Non-pigmented ciliary epithelial cell (primary cell): ENCODE data around the gene NFRKB.
"Not testable (repeated sequence)": the region's sequence is repeated elsewhere in the genome, so short reads cannot be mapped to it uniquely, and the experiment has no call there.

Experiments
- DNase-seq: peaks from one replicate; pipeline ENCODE4 v3.0.0-alpha.2; 2010; ENCODE audit warnings: low read depth

NFRKB gene

GRCh38 chr11:129894278-129895125 lies 876 bp downstream of the NFRKB start:
- no peak for DNase-seq

GRCh38 chr11:129888451-129888850 lies 6.9 kb downstream of the NFRKB start:
- no peak for DNase-seq

- DNase-seq: no peak
Observed at GRCh38 chr11:129885381-129885780, 10.0 kb downstream of the NFRKB start.

- DNase-seq: no peak
Observed at GRCh38 chr11:129884581-129884980, 10.8 kb downstream of the NFRKB start.

DNA sequence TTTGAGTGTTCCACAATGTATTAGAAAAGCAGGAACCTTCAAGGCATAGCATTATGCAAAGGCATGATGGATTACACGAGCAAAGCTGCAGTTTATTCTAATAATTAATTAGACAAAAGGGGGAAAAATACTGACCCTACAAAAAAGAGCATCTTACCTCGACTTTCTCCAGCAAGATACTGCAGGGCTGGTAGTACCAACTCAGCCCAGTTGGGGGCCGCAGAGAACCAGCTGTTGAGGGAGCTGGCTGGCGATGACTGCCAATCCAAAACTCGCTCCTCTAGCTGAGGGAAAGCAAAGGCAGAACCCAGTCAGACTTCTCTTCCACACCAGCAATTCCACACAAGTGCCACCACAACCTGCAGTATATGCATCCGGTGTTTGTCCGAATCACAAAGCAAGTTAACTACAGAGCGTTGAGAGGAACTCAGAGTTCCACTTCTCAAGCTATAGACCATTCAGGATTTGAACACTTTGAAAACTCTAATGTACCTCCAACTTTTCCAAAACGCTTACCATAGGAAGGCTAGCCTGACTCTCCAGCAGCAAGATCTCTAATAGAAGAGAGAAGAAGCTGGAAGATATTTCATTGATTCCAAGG lies 13.7 kb downstream of the NFRKB start:
- no peak for DNase-seq

DNA sequence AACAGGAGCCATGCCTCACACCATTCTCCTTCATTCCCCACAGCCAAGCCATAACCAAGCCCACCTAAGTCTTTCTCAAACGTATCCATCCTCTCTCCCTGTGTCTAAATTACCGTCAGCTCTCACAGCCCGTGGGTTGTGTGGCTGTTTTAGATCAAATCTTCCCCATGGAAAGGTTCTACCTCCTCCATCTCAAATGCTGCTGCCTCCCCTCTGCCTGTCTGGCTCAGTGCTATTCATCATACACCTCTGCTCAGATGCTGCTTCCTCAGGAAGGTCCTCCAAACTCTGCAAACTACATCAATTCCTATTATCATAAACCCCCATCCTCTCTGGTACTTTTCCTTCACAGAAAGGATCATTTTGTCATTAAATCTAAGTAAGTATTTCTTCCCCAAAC lies 15.1 kb downstream of the NFRKB start:
- no peak for DNase-seq

DNA sequence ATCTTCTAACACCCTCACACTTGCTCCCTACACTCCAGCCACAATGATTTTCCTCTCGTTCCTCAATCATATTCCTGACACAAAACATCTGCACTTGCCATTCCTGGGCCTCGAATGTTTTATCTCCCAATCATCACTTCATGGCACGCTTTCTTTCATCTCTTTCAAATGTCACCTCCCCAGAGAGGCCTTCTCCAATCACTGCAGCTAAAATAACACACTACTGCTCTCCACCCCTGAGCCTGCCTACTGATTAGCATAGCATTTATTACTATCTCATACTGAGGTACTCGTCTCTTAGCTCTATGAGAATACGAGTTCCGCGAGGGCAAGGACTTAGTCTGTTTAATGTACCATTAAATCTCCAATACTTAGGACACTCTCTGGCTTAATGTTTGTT lies 23.5 kb downstream of the NFRKB start:
- no peak for DNase-seq

- not testable (repeated sequence) for DNase-seq
Observed at GRCh38 chr11:129868626-129869025, 26.8 kb downstream of the NFRKB start.

GRCh38 chr11:129866311-129866710 lies 29.1 kb downstream of the NFRKB start:
- no peak for DNase-seq

GRCh38 chr11:129865701-129866100 lies 29.7 kb downstream of the NFRKB start:
- DNase-seq: no peak

- DNase-seq: no peak
Observed at GRCh38 chr11:129864811-129865210, 30.6 kb downstream of the NFRKB start.

GRCh38 chr11:129861702-129862522 lies 33.5 kb downstream of the NFRKB start:
- DNase-seq: peak; percentile 92

GRCh38 chr11:129856036-129856435 lies 39.3 kb downstream of the NFRKB start:
- DNase-seq: no peak

GRCh38 chr11:129855086-129855485 lies 40.3 kb downstream of the NFRKB start:
- no peak for DNase-seq

DNA sequence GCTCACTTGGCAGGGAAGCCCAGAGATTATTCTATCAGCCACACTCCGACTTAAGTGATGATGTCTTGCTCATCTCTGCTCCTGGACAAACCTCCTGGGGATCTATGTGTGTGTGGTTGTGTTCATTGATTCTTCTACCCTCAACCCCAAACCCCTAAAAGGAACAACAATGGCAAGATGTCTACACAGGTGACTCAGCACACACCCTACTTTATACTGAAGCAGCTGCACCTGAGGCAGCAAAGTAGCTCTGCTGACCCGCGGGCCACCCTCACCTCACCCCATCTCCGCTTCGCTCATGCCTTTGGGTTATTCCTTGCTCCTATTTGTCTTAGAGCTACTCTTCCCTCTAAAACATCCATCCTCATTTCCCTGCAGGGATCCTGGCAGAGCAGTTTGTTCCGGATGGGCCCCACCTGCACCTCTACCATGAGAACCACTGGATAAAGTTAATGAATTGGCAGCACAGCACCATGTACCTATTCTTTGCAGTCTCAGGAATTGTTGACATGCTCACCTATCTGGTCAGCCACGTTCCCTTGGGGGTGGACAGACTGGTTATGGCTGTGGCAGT lies 41.1 kb downstream of the NFRKB start:
- DNase-seq: no peak

- DNase-seq: no peak
Observed at GRCh38 chr11:129853518-129854231, 41.7 kb downstream of the NFRKB start.

GRCh38 chr11:129852125-129852740 lies 43.1 kb downstream of the NFRKB start:
- no peak for DNase-seq

DNA sequence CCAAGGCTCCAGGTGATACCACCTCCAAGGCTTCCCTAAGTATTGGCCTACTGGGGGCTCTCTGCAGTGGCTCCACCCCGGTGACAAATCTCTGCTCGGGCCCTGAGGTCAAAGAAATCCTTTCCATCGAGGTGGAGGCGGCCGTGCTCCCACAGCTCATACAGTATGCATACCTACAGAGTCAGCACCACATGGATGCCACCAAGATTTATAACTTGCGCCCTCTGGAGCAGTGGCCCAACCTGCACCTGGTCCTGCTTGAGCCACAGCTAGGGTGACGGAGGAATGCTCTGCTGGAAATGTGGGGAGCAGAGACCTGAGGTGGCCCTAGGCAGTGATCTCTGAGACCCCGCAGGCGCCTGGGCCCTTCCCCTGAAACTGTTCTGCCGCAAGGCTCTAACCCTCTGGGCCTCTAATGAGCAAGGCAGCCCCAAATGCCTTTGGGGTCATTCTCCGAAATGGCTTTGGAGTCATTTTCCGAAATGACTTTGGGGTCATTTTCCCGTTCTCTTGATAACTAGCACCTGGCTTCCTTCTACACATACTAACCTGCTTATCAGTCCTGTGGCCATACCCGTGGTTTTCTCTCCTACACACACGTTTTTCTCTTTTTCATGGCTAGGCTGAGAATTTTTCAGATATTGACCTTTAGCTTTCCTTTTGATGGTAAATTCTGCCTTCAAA lies 45.8 kb downstream of the NFRKB start:
- no peak for DNase-seq

DNA sequence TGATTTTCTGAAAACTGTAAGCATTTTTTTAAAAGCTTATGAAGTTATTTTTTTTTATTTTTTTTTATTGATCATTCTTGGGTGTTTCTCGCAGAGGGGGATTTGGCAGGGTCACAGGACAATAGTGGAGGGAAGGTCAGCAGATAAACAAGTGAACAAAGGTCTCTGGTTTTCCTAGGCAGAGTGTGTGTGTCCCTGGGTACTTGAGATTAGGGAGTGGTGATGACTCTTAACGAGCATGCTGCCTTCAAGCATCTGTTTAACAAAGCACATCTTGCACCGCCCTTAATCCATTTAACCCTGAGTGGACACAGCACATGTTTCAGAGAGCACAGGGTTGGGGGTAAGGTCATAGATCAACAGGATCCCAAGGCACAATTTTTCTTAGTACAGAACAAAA lies 48.0 kb downstream of the NFRKB start:
- not testable (repeated sequence) for DNase-seq

DNA sequence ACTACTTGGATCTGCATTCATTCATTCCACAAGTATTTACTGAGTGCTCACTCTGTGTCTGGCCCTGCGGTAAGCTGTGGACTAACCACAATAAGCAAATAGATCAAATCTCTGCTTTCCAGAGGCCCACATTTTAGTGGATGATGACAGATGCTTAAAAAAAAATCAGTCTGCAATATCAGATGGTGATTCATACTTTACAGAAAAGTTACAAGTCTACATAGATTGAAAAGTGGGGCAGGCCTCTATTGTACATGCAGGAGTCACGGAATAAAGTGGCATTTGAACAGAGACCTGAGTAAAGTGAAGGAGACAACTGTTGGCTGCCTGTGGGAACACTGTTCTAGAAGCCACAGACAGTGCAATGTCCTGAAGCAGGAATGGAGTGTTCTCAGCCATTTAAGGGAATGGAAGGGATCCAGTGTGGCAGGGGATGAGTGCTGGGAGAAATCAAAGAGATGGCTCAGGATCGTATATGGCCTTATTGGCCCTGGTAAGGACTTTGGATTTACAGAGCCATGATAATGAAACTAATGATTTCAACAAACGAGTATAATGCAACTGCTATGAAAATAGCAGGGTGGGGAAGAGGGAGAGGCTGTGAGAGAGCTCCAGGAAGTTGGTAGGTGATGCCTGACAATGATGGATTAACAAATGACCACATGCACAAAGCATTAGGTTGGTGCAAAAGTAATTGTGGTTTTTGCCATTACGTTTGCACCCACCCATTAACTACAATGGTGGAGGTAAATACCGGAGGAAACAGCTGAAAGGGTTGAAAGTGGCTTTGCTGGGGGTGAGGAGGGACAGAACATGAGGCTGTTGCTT lies 48.7 kb downstream of the NFRKB start:
- peak; percentile 93 for DNase-seq
